Liver (tissue), 9 donors: ENCODE results near the gene BMP7. TPM values are rescaled to one million over a fixed set of nuclear protein-coding genes. Genes with fewer than 3 reads are reported as not detected.

ENCODE experiments used
- DNase-seq: peaks from one replicate; pipeline ENCODE4 v3.0.0-alpha.2; 2017; ENCODE audit warnings: low spot score
- H3K27ac ChIP-seq, 2 donors: one replicate each; pipeline ENCODE4 v1.7.0; 2013; ENCODE audit warnings: inconsistent platforms in 2 of 2, low read length in 2 of 2, control low read depth in 1 of 2, low read depth in 1 of 2, mild to moderate bottlenecking in 1 of 2
- H3K27me3 ChIP-seq, 4 donors: one replicate each; pipeline versions ENCODE4 v1.6.1 to v1.7.0; 2013; ENCODE audit warnings: low read length in 3 of 4, inconsistent platforms in 1 of 4, mild to moderate bottlenecking in 1 of 4, moderate library complexity in 1 of 4; ENCODE audit not compliant: control insufficient read depth in 4 of 4, insufficient read depth in 4 of 4
- H3K36me3 ChIP-seq, 4 donors: one replicate each; pipeline versions ENCODE4 v1.6.1 to v1.7.0; 2013; ENCODE audit warnings: low read length in 3 of 4, mild to moderate bottlenecking in 3 of 4, low read depth in 1 of 4, moderate library complexity in 1 of 4; ENCODE audit not compliant: control insufficient read depth in 4 of 4, insufficient read depth in 3 of 4
- H3K4me1 ChIP-seq, 4 donors: one replicate each; pipeline versions ENCODE4 v1.6.1 to v1.7.0; 2013; ENCODE audit warnings: low read length in 3 of 4, mild to moderate bottlenecking in 3 of 4, moderate library complexity in 1 of 4; ENCODE audit not compliant: control insufficient read depth in 4 of 4, insufficient read depth in 4 of 4
- H3K4me3 ChIP-seq, 3 donors: one replicate each; pipeline versions ENCODE4 v1.6.1 to v1.7.0; 2013; ENCODE audit warnings: low read length in 3 of 3, control low read depth in 1 of 3, low read depth in 1 of 3, mild to moderate bottlenecking in 1 of 3
- H3K9ac ChIP-seq, 2 donors: one replicate each; pipeline ENCODE4 v1.7.0; 2013; ENCODE audit warnings: low read length in 2 of 2, mild to moderate bottlenecking in 2 of 2, moderate library complexity in 2 of 2, control low read depth in 1 of 2, low read depth in 1 of 2
- H3K9me3 ChIP-seq, 4 donors: one replicate each; pipeline versions ENCODE4 v1.6.1 to v1.7.0; 2013; ENCODE audit warnings: low read length in 3 of 4; ENCODE audit not compliant: control insufficient read depth in 4 of 4
- ATF3 ChIP-seq: IDR thresholded peaks from 2 replicates; pipeline ENCODE4 v1.6.1; 2016; ENCODE audit warnings: antibody characterized with exemption
- CTCF ChIP-seq: fragments of 150-350 bp; IDR thresholded peaks from 2 replicates; pipeline ENCODE4 v1.5.1; 2017; ENCODE audit warnings: improper control_type of control experiment, low read depth, low read length; ENCODE audit not compliant: missing input control
- EGR1 ChIP-seq, 2 donors: IDR thresholded peaks; 2 replicates each; pipeline ENCODE4 v1.6.1; 2016 to 2018; ENCODE audit warnings: antibody characterized with exemption in 2 of 2, low read depth in 2 of 2
- FOXA1 ChIP-seq: IDR thresholded peaks from 2 replicates; pipeline ENCODE4 v1.6.1; 2016; ENCODE audit warnings: antibody characterized with exemption
- FOXA2 ChIP-seq: IDR thresholded peaks from 2 replicates; pipeline ENCODE4 v1.6.1; 2016; ENCODE audit warnings: antibody characterized with exemption
- GABPA ChIP-seq, 2 donors: IDR thresholded peaks in 1 of 2; conservative IDR thresholded peaks in 1 of 2; 2 replicates each; pipeline ENCODE4 v1.6.1; 2016; ENCODE audit warnings: antibody characterized with exemption in 2 of 2, mild to moderate bottlenecking in 1 of 2, moderate library complexity in 1 of 2
- HNF4A ChIP-seq, 2 donors: conservative IDR thresholded peaks; 2 replicates each; pipeline ENCODE4 v1.6.1; 2016; ENCODE audit warnings: antibody characterized with exemption in 2 of 2, mild to moderate bottlenecking in 2 of 2
- HNF4G ChIP-seq: IDR thresholded peaks from 2 replicates; pipeline ENCODE4 v1.6.1; 2016; ENCODE audit warnings: antibody characterized with exemption
- JUND ChIP-seq, 2 donors: IDR thresholded peaks; 2 replicates each; pipeline ENCODE4 v1.6.1; 2016; ENCODE audit warnings: antibody characterized with exemption in 2 of 2
- NR2F2 ChIP-seq: IDR thresholded peaks from 2 replicates; pipeline ENCODE4 v1.6.1; 2016; ENCODE audit warnings: antibody characterized with exemption
- RAD21 ChIP-seq, 2 donors: IDR thresholded peaks; 2 replicates each; pipeline ENCODE4 v1.6.1; 2016; ENCODE audit warnings: antibody characterized with exemption in 2 of 2, mild to moderate bottlenecking in 2 of 2
- REST ChIP-seq: IDR thresholded peaks from 2 replicates; pipeline ENCODE4 v1.6.1; 2016; ENCODE audit warnings: antibody characterized with exemption, mild to moderate bottlenecking
- RXRA ChIP-seq, 2 donors: IDR thresholded peaks; 2 replicates each; pipeline ENCODE4 v1.6.1; 2017 to 2018; ENCODE audit warnings: antibody characterized with exemption in 2 of 2, mild to moderate bottlenecking in 1 of 2
- SP1 ChIP-seq: IDR thresholded peaks from 2 replicates; pipeline ENCODE4 v1.6.1; 2018; ENCODE audit warnings: antibody characterized with exemption, mild to moderate bottlenecking
- TAF1 ChIP-seq: conservative IDR thresholded peaks from 2 replicates; pipeline ENCODE4 v1.6.1; 2016; ENCODE audit warnings: antibody characterized with exemption, mild to moderate bottlenecking
- YY1 ChIP-seq: IDR thresholded peaks from 2 replicates; pipeline ENCODE4 v1.6.1; 2016; ENCODE audit warnings: antibody characterized with exemption, mild to moderate bottlenecking
- ZBTB33 ChIP-seq: IDR thresholded peaks from 2 replicates; pipeline ENCODE4 v1.6.1; 2016; ENCODE audit warnings: antibody characterized with exemption
- WGBS: extraction: QIAGEN DNeasy Blood & Tissue Kit; methylation state at CpG from one replicate; pipeline ENCODE4 v1.1.7; 2013; 5-methylcytosine and 5-hydroxymethylcytosine counted together
- polyA plus RNA-seq, 2 donors: library from polyadenylated mRNA; stranded (reverse) in 1 of 2; unstranded in 1 of 2; fragments of 200-250 nt in 1 of 2; fragments of >200 nt in 1 of 2; fragmentation: Nextera tagmentation in 1 of 2; extraction: Ambion mirVana in 1 of 2; gene quantifications; one replicate each; pipeline versions ENCODE4 v1.2.1 to v1.2.3, GENCODE V29; 2013 to 2015
- total RNA-seq, 2 donors: library from RNA; depleted of rRNA; stranded (reverse); fragments of >200 nt; gene quantifications; one replicate each; pipeline ENCODE4 v1.2.3, GENCODE V29; 2014
- donor health status: healthy.
- donor health status: healthy.
- donor health status: healthy.
- donor health status: healthy.
- donor health status: healthy.

BMP7 gene
- total and polyA plus RNA-seq, 4 donors, result not detected

GRCh38 chr20:57169162-57169561, 97.3 kb downstream of the BMP7 start:
- Histone ChIP-seq H3K36me3 (no peaks in the 10 kb centered on the region), H3K9ac (no peak overlapping the region), H3K27ac (no peak overlapping the region), H3K4me1 (no peaks in the 10 kb centered on the region), H3K4me3 (no peak overlapping the region), H3K27me3 (no peaks in the 10 kb centered on the region), H3K9me3 (no peaks in the 10 kb centered on the region)
- WGBS, result 79% methylated on average over 7 of the region's 7 CpGs
- TF ChIP-seq REST (no peak), YY1 (no peak), ATF3 (no peak), GABPA (IDR thresholded peaks at IDR 0.05 in 1 of 2, conservative IDR thresholded peaks at IDR 0.05 in 1 of 2) (no peak), NR2F2 (no peak), HNF4A (conservative IDR thresholded peaks at IDR 0.05) (no peak)
- DNase-seq, result no peak

- H3K9me3 ChIP-seq, result no peaks in the 10 kb centered on the region
- DNase-seq, result no peak
- no peak overlapping the region for H3K4me3 ChIP-seq
- no peaks in the 10 kb centered on the region for H3K4me1 ChIP-seq
- H3K27me3 ChIP-seq, result no peaks in the 10 kb centered on the region
- TF ChIP-seq EGR1 (IDR thresholded peaks at IDR 0.05; ENCODE audit: low read depth in 2 of 2) (no peak), ATF3 (no peak), REST (no peak), FOXA1 (no peak), SP1 (no peak), JUND (IDR thresholded peaks at IDR 0.05) (no peak), CTCF (no peak), ZBTB33 (no peak), HNF4G (no peak), TAF1 (no peak), FOXA2 (no peak), RXRA (IDR thresholded peaks at IDR 0.05) (no peak), RAD21 (IDR thresholded peaks at IDR 0.05) (no peak), GABPA (IDR thresholded peaks at IDR 0.05 in 1 of 2, conservative IDR thresholded peaks at IDR 0.05 in 1 of 2) (no peak), YY1 (no peak), NR2F2 (no peak)
- no peak overlapping the region for H3K9ac ChIP-seq
- WGBS, result 73% methylated on average over 26 of the region's 26 CpGs
- H3K27ac ChIP-seq, result no peak overlapping the region
- no peaks in the 10 kb centered on the region for H3K36me3 ChIP-seq
Measured at GRCh38 chr20:57167971-57168701, 98.3 kb downstream of the BMP7 start.
